Liver (tissue), 3 donors: Measurements from ENCODE around the gene MICU1.
A peak's percentile ranks its signal among the peaks of the same experiment; 100 is the strongest.

Experiments
- EGR1 ChIP-seq, 2 donors: IDR thresholded peaks; 2 replicates each; pipeline ENCODE4 v1.6.1; 2016 to 2018; ENCODE audit warnings: antibody characterized with exemption in 2 of 2, low read depth in 2 of 2
- GABPA ChIP-seq, 2 donors: IDR thresholded peaks in 1 of 2; conservative IDR thresholded peaks in 1 of 2; 2 replicates each; pipeline ENCODE4 v1.6.1; 2016; ENCODE audit warnings: antibody characterized with exemption in 2 of 2, mild to moderate bottlenecking in 1 of 2, moderate library complexity in 1 of 2
- HNF4G ChIP-seq: IDR thresholded peaks from 2 replicates; pipeline ENCODE4 v1.6.1; 2016; ENCODE audit warnings: antibody characterized with exemption
- RAD21 ChIP-seq, 2 donors: IDR thresholded peaks; 2 replicates each; pipeline ENCODE4 v1.6.1; 2016; ENCODE audit warnings: antibody characterized with exemption in 2 of 2, mild to moderate bottlenecking in 2 of 2
- RXRA ChIP-seq, 2 donors: IDR thresholded peaks; 2 replicates each; pipeline ENCODE4 v1.6.1; 2017 to 2018; ENCODE audit warnings: antibody characterized with exemption in 2 of 2, mild to moderate bottlenecking in 1 of 2
- TF ChIP-seq, protein P1 (sequence below): fragments of 150-350 bp; IDR thresholded peaks from 2 replicates; pipeline ENCODE4 v1.5.1; 2017; ENCODE audit warnings: improper control_type of control experiment, low read depth, low read length; ENCODE audit not compliant: missing input control
- TF ChIP-seq, protein P2 (sequence below): IDR thresholded peaks from 2 replicates; pipeline ENCODE4 v1.6.1; 2016; ENCODE audit warnings: antibody characterized with exemption
- donor health status: healthy.
- donor health status: healthy.

GRCh38 chr10:72375585-72375984 lies 250.3 kb downstream of the MICU1 start:
- TF ChIP-seq, protein P1, sequence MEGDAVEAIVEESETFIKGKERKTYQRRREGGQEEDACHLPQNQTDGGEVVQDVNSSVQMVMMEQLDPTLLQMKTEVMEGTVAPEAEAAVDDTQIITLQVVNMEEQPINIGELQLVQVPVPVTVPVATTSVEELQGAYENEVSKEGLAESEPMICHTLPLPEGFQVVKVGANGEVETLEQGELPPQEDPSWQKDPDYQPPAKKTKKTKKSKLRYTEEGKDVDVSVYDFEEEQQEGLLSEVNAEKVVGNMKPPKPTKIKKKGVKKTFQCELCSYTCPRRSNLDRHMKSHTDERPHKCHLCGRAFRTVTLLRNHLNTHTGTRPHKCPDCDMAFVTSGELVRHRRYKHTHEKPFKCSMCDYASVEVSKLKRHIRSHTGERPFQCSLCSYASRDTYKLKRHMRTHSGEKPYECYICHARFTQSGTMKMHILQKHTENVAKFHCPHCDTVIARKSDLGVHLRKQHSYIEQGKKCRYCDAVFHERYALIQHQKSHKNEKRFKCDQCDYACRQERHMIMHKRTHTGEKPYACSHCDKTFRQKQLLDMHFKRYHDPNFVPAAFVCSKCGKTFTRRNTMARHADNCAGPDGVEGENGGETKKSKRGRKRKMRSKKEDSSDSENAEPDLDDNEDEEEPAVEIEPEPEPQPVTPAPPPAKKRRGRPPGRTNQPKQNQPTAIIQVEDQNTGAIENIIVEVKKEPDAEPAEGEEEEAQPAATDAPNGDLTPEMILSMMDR, result no peak
- TF ChIP-seq RAD21 (IDR thresholded peaks at IDR 0.05), result peak in 1 of 2 donors; percentile 54
- no peak for TF ChIP-seq HNF4G
- no peak for TF ChIP-seq GABPA (IDR thresholded peaks at IDR 0.05 in 1 of 2, conservative IDR thresholded peaks at IDR 0.05 in 1 of 2)
- no peak for TF ChIP-seq EGR1 (IDR thresholded peaks at IDR 0.05; ENCODE audit: low read depth in 2 of 2)
- TF ChIP-seq, protein P2, sequence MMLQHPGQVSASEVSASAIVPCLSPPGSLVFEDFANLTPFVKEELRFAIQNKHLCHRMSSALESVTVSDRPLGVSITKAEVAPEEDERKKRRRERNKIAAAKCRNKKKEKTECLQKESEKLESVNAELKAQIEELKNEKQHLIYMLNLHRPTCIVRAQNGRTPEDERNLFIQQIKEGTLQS, result no peak
- no peak for TF ChIP-seq RXRA (IDR thresholded peaks at IDR 0.05)
